GM12891 (cell line): ENCODE data around the gene GLOD5.

Experiments used
- DNase-seq: peaks from one replicate; pipeline ENCODE4 v3.0.0; 2011; ENCODE audit warnings: low spot score; ENCODE audit not compliant: insufficient read length
- FAIRE-seq: peaks from 2 replicates; lab custom pipeline; 2011; peaks lifted over from hg19 to GRCh38; lab: Jason Lieb, UNC
- PAX5 ChIP-seq: IDR thresholded peaks from 2 replicates; pipeline ENCODE4 v1.6.1; 2011; ENCODE audit warnings: low read length, moderate library complexity, mild to moderate bottlenecking; ENCODE audit not compliant: insufficient read depth, severe bottlenecking
- POLR2A ChIP-seq: IDR thresholded peaks from 2 replicates; pipeline ENCODE4 v1.6.1; 2011; ENCODE audit warnings: low read depth, low read length, control low read depth
- POLR2AphosphoS5 ChIP-seq: IDR thresholded peaks from 2 replicates; pipeline ENCODE4 v1.6.1; 2011; ENCODE audit warnings: low read depth, low read length, control low read depth
- POU2F2 ChIP-seq: IDR thresholded peaks from 2 replicates; pipeline ENCODE4 v1.6.1; 2011; ENCODE audit warnings: low read depth, mild to moderate bottlenecking, control low read depth, low read length, moderate library complexity
- SPI1 ChIP-seq: IDR thresholded peaks from 2 replicates; pipeline ENCODE4 v1.6.1; 2011; ENCODE audit warnings: low read depth, low read length, control low read depth
- TAF1 ChIP-seq: IDR thresholded peaks from 2 replicates; pipeline ENCODE4 v1.6.1; 2011; ENCODE audit warnings: low read depth, low read length, control low read depth

GLOD5 gene

GRCh38 chrX:48752498-48752897, 9.0 kb upstream of the GLOD5 start:
- FAIRE-seq (no peak), DNase-seq (no peak)
- TF ChIP-seq SPI1 = no peak
- no peak for TF ChIP-seq PAX5
- no peak for TF ChIP-seq POLR2A
- no peak for TF ChIP-seq POU2F2
- no peak for TF ChIP-seq TAF1

- FAIRE-seq (no peak), DNase-seq (no peak)
- no peak for TF ChIP-seq POU2F2
- TF ChIP-seq POLR2AphosphoS5 = no peak
- TF ChIP-seq POLR2A = no peak
- TF ChIP-seq PAX5 = no peak
Measured at GRCh38 chrX:48753708-48754228, 7.8 kb upstream of the GLOD5 start.

- DNase-seq = no peak
- no peak for FAIRE-seq
- TF ChIP-seq POLR2AphosphoS5 = no peak
- TF ChIP-seq TAF1 = no peak
- TF ChIP-seq POLR2A = no peak
- TF ChIP-seq SPI1 = no peak
- no peak for TF ChIP-seq POU2F2
Measured at GRCh38 chrX:48754238-48754637, 7.3 kb upstream of the GLOD5 start.

GRCh38 chrX:48769230-48769629, 7.7 kb downstream of the GLOD5 start:
- no peak for FAIRE-seq
- TF ChIP-seq TAF1 (no peak), PAX5 (no peak), POU2F2 (no peak), SPI1 (no peak), POLR2A (no peak), POLR2AphosphoS5 (no peak)
- DNase-seq = no peak

- DNase-seq (no peak), FAIRE-seq (no peak)
- TF ChIP-seq POU2F2 (no peak), TAF1 (no peak), POLR2AphosphoS5 (no peak)
Measured at GRCh38 chrX:48770296-48770695, 8.7 kb downstream of the GLOD5 start.

- DNase-seq = no peak
- no peak for FAIRE-seq
- TF ChIP-seq PAX5 (no peak), POLR2AphosphoS5 (no peak), POU2F2 (no peak), POLR2A (no peak), TAF1 (no peak), SPI1 (no peak)
Measured at GRCh38 chrX:48772602-48773001, 11.1 kb downstream of the GLOD5 start.

GRCh38 chrX:48776818-48777439, 15.4 kb downstream of the GLOD5 start:
- TF ChIP-seq SPI1 (no peak), PAX5 (no peak), POLR2AphosphoS5 (no peak), TAF1 (no peak), POU2F2 (no peak), POLR2A (no peak)
- peak; percentile 43 for FAIRE-seq

GRCh38 chrX:48779399-48779798, 17.9 kb downstream of the GLOD5 start:
- no peak for TF ChIP-seq SPI1
- TF ChIP-seq POLR2A = no peak
- TF ChIP-seq POU2F2 = no peak
- TF ChIP-seq TAF1 = no peak
- TF ChIP-seq POLR2AphosphoS5 = no peak
- no peak for TF ChIP-seq PAX5
- no peak for FAIRE-seq
- DNase-seq = no peak

More at GRCh38 chrX:48776818-48777439, 15.4 kb downstream of the GLOD5 start:
- DNase-seq = no peak

- DNase-seq (no peak), FAIRE-seq (no peak)
- TF ChIP-seq PAX5 (no peak), TAF1 (no peak), POLR2AphosphoS5 (no peak), POU2F2 (no peak), POLR2A (no peak), SPI1 (no peak)
Measured at GRCh38 chrX:48781705-48782104, 20.2 kb downstream of the GLOD5 start.

GRCh38 chrX:48782216-48782615, 20.7 kb downstream of the GLOD5 start:
- FAIRE-seq (no peak), DNase-seq (no peak)
- no peak for TF ChIP-seq POLR2A
